Thyroid gland (tissue), 4 donors: ENCODE measurements around the gene ZBTB32.

Experiments used
- POLR2A ChIP-seq, 2 donors: fragments of 450-650 bp; IDR thresholded peaks; one replicate each; pipeline ENCODE4 v1.6.1; 2017; ENCODE audit warnings: antibody characterized with exemption in 2 of 2, mild to moderate bottlenecking in 2 of 2, moderate library complexity in 1 of 2
- TF ChIP-seq, protein P1 (sequence below), 6 experiments: fragments of 200-600 bp in 3 of 6; fragments of 450-650 bp in 3 of 6; sonication (generic) in 3 of 6; IDR thresholded peaks; one replicate each; pipeline ENCODE4 v1.5.1; 2016 to 2019; ENCODE audit warnings: antibody characterized with exemption in 6 of 6, mild to moderate bottlenecking in 2 of 6, inconsistent platforms in 1 of 6, moderate library complexity in 1 of 6

- TF ChIP-seq POLR2A (IDR thresholded peaks at IDR 0.05) = no peak
- TF ChIP-seq, protein P1, sequence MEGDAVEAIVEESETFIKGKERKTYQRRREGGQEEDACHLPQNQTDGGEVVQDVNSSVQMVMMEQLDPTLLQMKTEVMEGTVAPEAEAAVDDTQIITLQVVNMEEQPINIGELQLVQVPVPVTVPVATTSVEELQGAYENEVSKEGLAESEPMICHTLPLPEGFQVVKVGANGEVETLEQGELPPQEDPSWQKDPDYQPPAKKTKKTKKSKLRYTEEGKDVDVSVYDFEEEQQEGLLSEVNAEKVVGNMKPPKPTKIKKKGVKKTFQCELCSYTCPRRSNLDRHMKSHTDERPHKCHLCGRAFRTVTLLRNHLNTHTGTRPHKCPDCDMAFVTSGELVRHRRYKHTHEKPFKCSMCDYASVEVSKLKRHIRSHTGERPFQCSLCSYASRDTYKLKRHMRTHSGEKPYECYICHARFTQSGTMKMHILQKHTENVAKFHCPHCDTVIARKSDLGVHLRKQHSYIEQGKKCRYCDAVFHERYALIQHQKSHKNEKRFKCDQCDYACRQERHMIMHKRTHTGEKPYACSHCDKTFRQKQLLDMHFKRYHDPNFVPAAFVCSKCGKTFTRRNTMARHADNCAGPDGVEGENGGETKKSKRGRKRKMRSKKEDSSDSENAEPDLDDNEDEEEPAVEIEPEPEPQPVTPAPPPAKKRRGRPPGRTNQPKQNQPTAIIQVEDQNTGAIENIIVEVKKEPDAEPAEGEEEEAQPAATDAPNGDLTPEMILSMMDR (IDR thresholded peaks at IDR 0.05) = no peak
These were observed 8.4 kb upstream of the ZBTB32 start for GRCh38 chr19:35695895-35696422.
